Skeletal muscle tissue (tissue), 4 donors: Measurements from ENCODE around the gene TAAR6. TPM values are rescaled to one million over a fixed set of nuclear protein-coding genes. Genes with fewer than 3 reads are reported as not detected.
"Not testable (repeated sequence)": the region's sequence is repeated elsewhere in the genome, so short reads cannot be mapped to it uniquely, and the experiment has no call there.

ENCODE experiments used
- H3K27ac ChIP-seq: one replicate; pipeline ENCODE4 v1.7.0; 2013; ENCODE audit warnings: mild to moderate bottlenecking, low read depth, low read length, inconsistent platforms
- H3K27me3 ChIP-seq, 3 donors: one replicate each; pipeline ENCODE4 v1.7.0; 2013; ENCODE audit warnings: low read length in 3 of 3; ENCODE audit not compliant: control insufficient read depth in 3 of 3, insufficient read depth in 3 of 3
- H3K36me3 ChIP-seq, 3 donors: one replicate each; pipeline ENCODE4 v1.7.0; 2013; ENCODE audit warnings: low read length in 3 of 3; ENCODE audit not compliant: control insufficient read depth in 3 of 3, insufficient read depth in 3 of 3
- H3K4me1 ChIP-seq, 3 donors: one replicate each; pipeline ENCODE4 v1.7.0; 2013; ENCODE audit warnings: low read length in 3 of 3, mild to moderate bottlenecking in 3 of 3; ENCODE audit not compliant: control insufficient read depth in 3 of 3, insufficient read depth in 3 of 3
- H3K4me3 ChIP-seq, 3 donors: one replicate each; pipeline ENCODE4 v1.7.0; 2013; ENCODE audit warnings: low read length in 3 of 3
- H3K9ac ChIP-seq, 3 donors: one replicate each; pipeline ENCODE4 v1.7.0; 2013; ENCODE audit warnings: low read length in 3 of 3, mild to moderate bottlenecking in 3 of 3, moderate library complexity in 2 of 3, low read depth in 1 of 3
- H3K9me3 ChIP-seq, 3 donors: one replicate each; pipeline ENCODE4 v1.7.0; 2013; ENCODE audit warnings: low read length in 3 of 3; ENCODE audit not compliant: control insufficient read depth in 3 of 3
- total RNA-seq: library from RNA; depleted of rRNA; stranded (reverse); fragments of >200 nt; gene quantifications from one replicate; pipeline ENCODE4 v1.2.3, GENCODE V29; 2014
- donor health status: Osteomylitis.

TAAR6 gene
- total RNA-seq, 1 donor from 2014 or later = not detected

- H3K27ac ChIP-seq = no peak overlapping the region
- H3K9me3 ChIP-seq = no peaks in the 10 kb centered on the region
- H3K4me1 ChIP-seq = no peaks in the 10 kb centered on the region
- no peaks in the 10 kb centered on the region for H3K36me3 ChIP-seq
- H3K27me3 ChIP-seq = no peaks in the 10 kb centered on the region
- no peak overlapping the region for H3K4me3 ChIP-seq
- no peak overlapping the region for H3K9ac ChIP-seq
These were observed 14.6 kb downstream of the TAAR6 start for GRCh38 chr6:132584698-132585097.

GRCh38 chr6:132587424-132587823 is 17.3 kb downstream of the TAAR6 start:
- Histone ChIP-seq H3K4me1 (no peaks in the 10 kb centered on the region), H3K9ac (no peak overlapping the region), H3K27ac (no peak overlapping the region), H3K36me3 (no peaks in the 10 kb centered on the region), H3K4me3 (no peak overlapping the region), H3K27me3 (no peaks in the 10 kb centered on the region), H3K9me3 (no peaks in the 10 kb centered on the region)

GRCh38 chr6:132589454-132589853 is 19.3 kb downstream of the TAAR6 start, which contains the start of gene TAAR5:
TSS of gene TAAR5 (minus strand) at chr6:132589741. CDS start at chr6:132589686, 55 bp downstream.
- Histone ChIP-seq H3K4me3 (no peak within 1 kb of the TSS), H3K9me3 (no peaks in the 10 kb centered on the region), H3K27me3 (no peaks in the 10 kb centered on the region), H3K27ac (no peak within 1 kb of the TSS), H3K36me3 (no peaks in the 10 kb centered on the region), H3K9ac (no peak within 1 kb of the TSS), H3K4me1 (no peaks in the 10 kb centered on the region)

GRCh38 chr6:132590362-132590761 is 20.2 kb downstream of the TAAR6 start:
- Histone ChIP-seq H3K9ac (no peak overlapping the region), H3K27me3 (no peaks in the 10 kb centered on the region), H3K27ac (no peak overlapping the region), H3K9me3 (no peaks in the 10 kb centered on the region), H3K4me1 (no peaks in the 10 kb centered on the region), H3K4me3 (no peak overlapping the region), H3K36me3 (no peaks in the 10 kb centered on the region)

- no peak overlapping the region for H3K9ac ChIP-seq
- no peak overlapping the region for H3K27ac ChIP-seq
- H3K36me3 ChIP-seq = no peaks in the 10 kb centered on the region
- H3K27me3 ChIP-seq = no peaks in the 10 kb centered on the region
- H3K4me1 ChIP-seq = no peaks in the 10 kb centered on the region
- H3K4me3 ChIP-seq = no peak overlapping the region
- no peaks in the 10 kb centered on the region for H3K9me3 ChIP-seq
These were observed 22.7 kb downstream of the TAAR6 start for GRCh38 chr6:132592855-132593254.

- no peak overlapping the region for H3K4me3 ChIP-seq
These were observed 26.1 kb downstream of the TAAR6 start for GRCh38 chr6:132596201-132596600.

GRCh38 chr6:132598473-132598872 is 28.4 kb downstream of the TAAR6 start:
- Histone ChIP-seq H3K9ac (no peak overlapping the region), H3K36me3 (no peaks in the 10 kb centered on the region), H3K9me3 (no peaks in the 10 kb centered on the region), H3K27me3 (no peaks in the 10 kb centered on the region), H3K27ac (no peak overlapping the region), H3K4me1 (no peaks in the 10 kb centered on the region), H3K4me3 (no peak overlapping the region)

More at GRCh38 chr6:132596201-132596600, 26.1 kb downstream of the TAAR6 start:
- no peak overlapping the region for H3K9ac ChIP-seq
- H3K27ac ChIP-seq = no peak overlapping the region
- no peaks in the 10 kb centered on the region for H3K27me3 ChIP-seq
- no peaks in the 10 kb centered on the region for H3K4me1 ChIP-seq
- no peaks in the 10 kb centered on the region for H3K36me3 ChIP-seq
- no peaks in the 10 kb centered on the region for H3K9me3 ChIP-seq

- not testable (repeated sequence) for H3K36me3 ChIP-seq, H3K27me3 ChIP-seq, H3K9ac ChIP-seq, H3K27ac ChIP-seq, H3K9me3 ChIP-seq, H3K4me1 ChIP-seq, H3K4me3 ChIP-seq
These were observed 30.8 kb downstream of the TAAR6 start for GRCh38 chr6:132600900-132601299.

GRCh38 chr6:132604635-132605152 is 34.6 kb downstream of the TAAR6 start:
- Histone ChIP-seq H3K27ac (no peak overlapping the region), H3K36me3 (no peaks in the 10 kb centered on the region), H3K9me3 (no peaks in the 10 kb centered on the region), H3K4me1 (no peaks in the 10 kb centered on the region), H3K27me3 (no peaks in the 10 kb centered on the region), H3K4me3 (no peak overlapping the region), H3K9ac (no peak overlapping the region)

GRCh38 chr6:132607544-132608233 is 37.6 kb downstream of the TAAR6 start:
- Histone ChIP-seq H3K9ac (no peak overlapping the region), H3K9me3 (no peaks in the 10 kb centered on the region), H3K27me3 (no peaks in the 10 kb centered on the region), H3K36me3 (no peaks in the 10 kb centered on the region), H3K4me1 (no peaks in the 10 kb centered on the region), H3K4me3 (no peak overlapping the region), H3K27ac (no peak overlapping the region)
